PC-3 (cell line): ENCODE measurements around the gene HAGHL. TPM values are rescaled to one million over a fixed set of nuclear protein-coding genes. Genes with fewer than 3 reads are reported as not detected.

Experiments
- ATAC-seq: fragments of 200-7000 bp; cut with Tn5 transposase; 2 replicates; pipeline ENCODE4 v1.9.1; 2020; ENCODE audit warnings: mild to moderate bottlenecking, moderate library complexity
- BruUV-seq: library from RNA; stranded (reverse); fragments of 400-500 nt; replicated peaks from 2 replicates; lab custom pipeline; 2021; lab: Mats Ljungman, UMichigan
- CTCF ChIA-PET: fragments of 300-600 bp; sonication (Branson Sonifier 250); formaldehyde crosslinking; loops from one replicate; lab custom pipeline; 2022; ENCODE audit warnings: antibody characterized with exemption; lab: Charles Lee
- POLR2A ChIA-PET: fragments of 300-600 bp; sonication (Branson Sonifier 250); formaldehyde crosslinking; loops from one replicate; lab custom pipeline; 2022; ENCODE audit warnings: antibody characterized with exemption; ENCODE audit not compliant: unreplicated experiment; lab: Charles Lee
- DNase-seq: peaks from one replicate; pipeline ENCODE4 v3.0.0-alpha.2; 2015
- H2AFZ ChIP-seq: fragments of 300-600 bp; sonication (generic); 2 replicates; pipeline ENCODE4 v1.6.0; 2016; ENCODE audit warnings: antibody characterized with exemption, low read length
- H3F3A ChIP-seq: fragments of 300-600 bp; sonication (generic); one replicate; pipeline ENCODE4 v1.6.0; 2017; ENCODE audit warnings: antibody characterized with exemption, low read length, control low read depth, mild to moderate bottlenecking; ENCODE audit not compliant: unreplicated experiment
- H3K27ac ChIP-seq: fragments of 300-600 bp; sonication (generic); 2 replicates; pipeline ENCODE4 v1.5.1; 2016; ENCODE audit warnings: mild to moderate bottlenecking, low read length
- H3K27me3 ChIP-seq: fragments of 300-600 bp; sonication (generic); 2 replicates; pipeline ENCODE4 v1.6.1; 2016; ENCODE audit warnings: low read length, mixed read lengths
- H3K36me3 ChIP-seq: fragments of 300-600 bp; sonication (generic); 2 replicates; pipeline ENCODE4 v1.6.1; 2016; ENCODE audit warnings: low read depth, mixed run types, low read length, mixed read lengths
- H3K4me1 ChIP-seq: fragments of 300-600 bp; sonication (generic); 2 replicates; pipeline ENCODE4 v1.5.1; 2016; ENCODE audit warnings: low read length; ENCODE audit not compliant: insufficient read depth
- H3K4me2 ChIP-seq: fragments of 300-600 bp; sonication (generic); 2 replicates; pipeline ENCODE4 v1.6.0; 2016; ENCODE audit warnings: low read length
- H3K4me3 ChIP-seq: fragments of 300-600 bp; sonication (generic); 2 replicates; pipeline ENCODE4 v1.5.1; 2016; ENCODE audit warnings: mild to moderate bottlenecking, low read length, mixed read lengths
- H3K79me2 ChIP-seq: fragments of 300-600 bp; sonication (generic); 2 replicates; pipeline ENCODE4 v1.6.1; 2017; ENCODE audit warnings: low read length, mixed read lengths
- H3K9ac ChIP-seq: fragments of 300-600 bp; sonication (generic); 2 replicates; pipeline ENCODE4 v1.6.0; 2016; ENCODE audit warnings: mild to moderate bottlenecking, low read length
- H3K9me2 ChIP-seq: fragments of 300-600 bp; sonication (generic); replicated peaks from 2 replicates; pipeline ENCODE4 v1.6.1; 2016; ENCODE audit warnings: mixed run types, low read length, mixed read lengths
- H3K9me3 ChIP-seq: fragments of 300-600 bp; sonication (generic); 2 replicates; pipeline ENCODE4 v1.6.1; 2016; ENCODE audit warnings: low read length, mixed read lengths
- H4K20me1 ChIP-seq: fragments of 300-600 bp; sonication (generic); 2 replicates; pipeline ENCODE4 v1.6.1; 2016; ENCODE audit warnings: low read length, mixed read lengths
- EZH2 ChIP-seq: fragments of 300-600 bp; sonication (generic); IDR thresholded peaks from one replicate; pipeline ENCODE4 v1.6.1; 2017; ENCODE audit warnings: antibody characterized with exemption, mild to moderate bottlenecking, low read length; ENCODE audit not compliant: unreplicated experiment
- EZH2phosphoT487 ChIP-seq: fragments of 300-600 bp; sonication (generic); IDR thresholded peaks from 2 replicates; pipeline ENCODE4 v1.6.1; 2018; ENCODE audit warnings: mild to moderate bottlenecking, antibody characterized with exemption, low read length, borderline replicate concordance
- intact Hi-C: fragments of 100-400 bp; cut with micrococcal nuclease; formaldehyde crosslinking; loops from 2 replicates; pipeline ENCODE4 v1.9.0; 2023
- total RNA-seq: library from RNA; depleted of rRNA; stranded (reverse); fragments of >200 nt; gene quantifications from 2 replicates; pipeline ENCODE4 v1.2.3, GENCODE V29; 2014
- TF ChIP-seq, protein P1 (sequence below): fragments of 300-600 bp; sonication (generic); conservative IDR thresholded peaks from 2 replicates; pipeline ENCODE4 v1.5.1; 2017; ENCODE audit warnings: antibody characterized with exemption, low read depth, mild to moderate bottlenecking, low read length

The HAGHL gene
- total RNA-seq, 1 experiment from 2014 or later = 16.4 TPM

DNA sequence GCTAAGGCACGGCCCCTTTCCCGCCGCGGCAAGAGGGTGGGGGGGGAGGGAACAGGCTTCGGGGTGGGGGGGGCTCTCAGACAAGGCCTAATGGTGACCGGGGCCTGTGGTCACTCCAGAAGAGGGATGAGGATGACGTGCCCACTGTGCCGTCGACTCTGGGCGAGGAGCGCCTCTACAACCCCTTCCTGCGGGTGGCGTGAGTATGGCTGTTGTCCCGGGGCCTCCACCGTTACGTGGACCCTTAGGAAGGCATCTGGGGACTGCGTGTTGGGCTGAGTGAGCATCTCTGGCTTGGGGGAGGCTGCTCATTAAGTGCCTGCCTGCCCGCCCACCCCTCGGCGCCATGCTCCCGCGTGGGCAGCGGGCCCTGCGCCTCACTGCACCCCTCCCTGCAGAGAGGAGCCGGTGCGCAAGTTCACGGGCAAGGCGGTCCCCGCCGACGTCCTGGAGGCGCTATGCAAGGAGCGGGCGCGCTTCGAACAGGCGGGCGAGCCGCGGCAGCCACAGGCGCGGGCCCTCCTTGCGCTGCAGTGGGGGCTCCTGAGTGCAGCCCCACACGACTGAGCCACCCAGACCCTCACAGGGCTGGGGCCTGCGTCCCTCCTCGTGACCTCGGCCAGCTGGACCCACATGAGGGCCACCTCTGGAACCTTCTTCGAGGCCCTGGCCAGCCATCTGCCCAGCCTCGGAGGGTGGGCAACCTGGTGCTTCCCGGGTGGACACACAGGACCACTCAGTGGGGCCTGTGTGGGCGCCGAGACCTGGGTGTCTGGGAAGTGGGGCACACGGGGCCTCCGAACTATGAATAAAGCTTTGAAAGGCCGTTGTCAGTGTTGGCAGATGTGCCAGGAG lies 2.2 kb downstream of the HAGHL start:
- H4K20me1 ChIP-seq = no peaks in the 10 kb centered on the region
- no peak for TF ChIP-seq EZH2phosphoT487
- TF ChIP-seq, protein P1, sequence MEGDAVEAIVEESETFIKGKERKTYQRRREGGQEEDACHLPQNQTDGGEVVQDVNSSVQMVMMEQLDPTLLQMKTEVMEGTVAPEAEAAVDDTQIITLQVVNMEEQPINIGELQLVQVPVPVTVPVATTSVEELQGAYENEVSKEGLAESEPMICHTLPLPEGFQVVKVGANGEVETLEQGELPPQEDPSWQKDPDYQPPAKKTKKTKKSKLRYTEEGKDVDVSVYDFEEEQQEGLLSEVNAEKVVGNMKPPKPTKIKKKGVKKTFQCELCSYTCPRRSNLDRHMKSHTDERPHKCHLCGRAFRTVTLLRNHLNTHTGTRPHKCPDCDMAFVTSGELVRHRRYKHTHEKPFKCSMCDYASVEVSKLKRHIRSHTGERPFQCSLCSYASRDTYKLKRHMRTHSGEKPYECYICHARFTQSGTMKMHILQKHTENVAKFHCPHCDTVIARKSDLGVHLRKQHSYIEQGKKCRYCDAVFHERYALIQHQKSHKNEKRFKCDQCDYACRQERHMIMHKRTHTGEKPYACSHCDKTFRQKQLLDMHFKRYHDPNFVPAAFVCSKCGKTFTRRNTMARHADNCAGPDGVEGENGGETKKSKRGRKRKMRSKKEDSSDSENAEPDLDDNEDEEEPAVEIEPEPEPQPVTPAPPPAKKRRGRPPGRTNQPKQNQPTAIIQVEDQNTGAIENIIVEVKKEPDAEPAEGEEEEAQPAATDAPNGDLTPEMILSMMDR = no peak
- no peak for TF ChIP-seq EZH2
- no peak overlapping the region for H3K27ac ChIP-seq
- BruUV-seq = no TSS peak
- POLR2A ChIA-PET = no interaction called here
- H2AFZ ChIP-seq = no peak overlapping the region
- ATAC-seq = peak; percentile 0; the same call in 1 of the 2 replicates
- no peaks in the 10 kb centered on the region; the same call in 1 of the 2 replicates for H3K36me3 ChIP-seq
- CTCF ChIA-PET = interaction anchor here (0.7 to 1.3 kb wide), 2 partner anchors 14 to 16 kb away, joined by 5 to 12 read pairs; no protein-coding TSS in a partner anchor
- H3K9me2 ChIP-seq = no peaks in the 10 kb centered on the region
- H3K9ac ChIP-seq = no peak overlapping the region
- no peak for DNase-seq
- peak overlapping the region; percentile 84 for H3K4me2 ChIP-seq
- 0 out of 2 replicates have a peak, but pooled peaks cover 9% of the 10 kb centered on the region for H3K79me2 ChIP-seq
- peaks cover 8% of the 10 kb centered on the region; the same call in 1 of the 2 replicates for H3K4me1 ChIP-seq
- H3F3A ChIP-seq = peaks cover 3% of the 10 kb centered on the region
- intact Hi-C loops = no loop called here
- H3K9me3 ChIP-seq = no peaks in the 10 kb centered on the region
- H3K27me3 ChIP-seq = no peaks in the 10 kb centered on the region
- peak overlapping the region; percentile 66 for H3K4me3 ChIP-seq

DNA sequence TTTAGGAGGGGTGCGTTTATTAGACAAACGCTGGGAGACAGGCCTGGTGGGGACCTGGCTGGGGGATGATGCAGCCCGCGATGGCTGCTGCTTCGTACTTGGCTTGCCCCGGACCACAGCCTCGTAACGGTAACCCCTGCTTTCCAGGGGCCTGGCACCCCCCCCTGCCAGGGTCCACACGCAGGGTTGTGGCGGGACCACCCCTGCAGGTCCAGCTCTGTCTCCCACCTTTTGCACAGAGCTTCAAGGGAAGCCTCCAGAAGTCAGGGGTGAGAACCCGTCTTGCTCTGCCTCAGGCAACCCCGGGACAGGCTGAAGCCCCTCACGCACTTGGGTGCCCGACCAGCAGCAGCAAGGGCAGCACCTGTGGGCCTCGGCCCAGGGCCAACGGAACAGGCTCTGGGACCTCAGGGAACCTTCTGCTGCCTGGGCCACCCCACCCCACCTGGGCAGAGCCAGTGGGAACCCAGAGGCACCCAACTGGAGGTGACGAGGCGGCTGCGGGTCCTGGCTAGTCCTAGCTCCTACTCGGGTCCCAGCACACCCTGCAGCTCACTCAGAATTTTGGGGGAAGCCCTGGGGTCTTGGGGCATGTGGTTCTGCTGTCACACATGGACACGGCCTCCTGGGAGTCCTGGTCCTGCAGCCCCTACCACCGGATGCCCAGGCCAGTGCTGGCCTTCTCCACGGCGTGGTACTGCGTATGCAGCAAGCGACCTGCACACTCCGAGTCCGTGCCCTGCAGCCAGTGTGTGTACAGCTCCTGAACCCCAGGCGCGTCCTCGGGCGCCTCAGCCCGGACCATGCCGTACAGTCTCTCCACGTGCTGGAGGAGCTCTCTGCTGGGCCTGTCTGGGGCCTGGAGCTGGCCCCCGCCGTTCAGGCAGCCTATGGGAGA lies 3.1 kb downstream of the HAGHL start:
- H3K4me3 ChIP-seq = peak overlapping the region; percentile 66; the same call in 1 of the 2 replicates
- H4K20me1 ChIP-seq = no peaks in the 10 kb centered on the region
- no peak overlapping the region for H3K4me2 ChIP-seq
- TF ChIP-seq EZH2 (no peak), EZH2phosphoT487 (no peak)
- TF ChIP-seq, protein P1 = no peak
- H3K4me1 ChIP-seq = peaks cover 8% of the 10 kb centered on the region; the same call in 1 of the 2 replicates
- no peak for ATAC-seq
- H3K9me2 ChIP-seq = no peaks in the 10 kb centered on the region
- H2AFZ ChIP-seq = no peak overlapping the region
- H3K27me3 ChIP-seq = no peaks in the 10 kb centered on the region
- no peak overlapping the region for H3K9ac ChIP-seq
- BruUV-seq = no TSS peak
- intact Hi-C loops = no loop called here
- no peaks in the 10 kb centered on the region for H3K9me3 ChIP-seq
- H3K27ac ChIP-seq = no peak overlapping the region
- no peak for DNase-seq
- 0 out of 2 replicates have a peak, but pooled peaks cover 9% of the 10 kb centered on the region for H3K79me2 ChIP-seq
- ChIA-PET POLR2A (no interaction called here), CTCF (no interaction called here)
- H3K36me3 ChIP-seq = no peaks in the 10 kb centered on the region; the same call in 1 of the 2 replicates
- peaks cover 3% of the 10 kb centered on the region for H3F3A ChIP-seq
